ENCODE measurements around the gene MCU.

The MCU gene

GRCh38 chr10:72846238-72846637, 154.3 kb downstream of the MCU start:
- no peak for DNase-seq (ENCODE audit: low spot score)
- TF ChIP-seq, protein P1, sequence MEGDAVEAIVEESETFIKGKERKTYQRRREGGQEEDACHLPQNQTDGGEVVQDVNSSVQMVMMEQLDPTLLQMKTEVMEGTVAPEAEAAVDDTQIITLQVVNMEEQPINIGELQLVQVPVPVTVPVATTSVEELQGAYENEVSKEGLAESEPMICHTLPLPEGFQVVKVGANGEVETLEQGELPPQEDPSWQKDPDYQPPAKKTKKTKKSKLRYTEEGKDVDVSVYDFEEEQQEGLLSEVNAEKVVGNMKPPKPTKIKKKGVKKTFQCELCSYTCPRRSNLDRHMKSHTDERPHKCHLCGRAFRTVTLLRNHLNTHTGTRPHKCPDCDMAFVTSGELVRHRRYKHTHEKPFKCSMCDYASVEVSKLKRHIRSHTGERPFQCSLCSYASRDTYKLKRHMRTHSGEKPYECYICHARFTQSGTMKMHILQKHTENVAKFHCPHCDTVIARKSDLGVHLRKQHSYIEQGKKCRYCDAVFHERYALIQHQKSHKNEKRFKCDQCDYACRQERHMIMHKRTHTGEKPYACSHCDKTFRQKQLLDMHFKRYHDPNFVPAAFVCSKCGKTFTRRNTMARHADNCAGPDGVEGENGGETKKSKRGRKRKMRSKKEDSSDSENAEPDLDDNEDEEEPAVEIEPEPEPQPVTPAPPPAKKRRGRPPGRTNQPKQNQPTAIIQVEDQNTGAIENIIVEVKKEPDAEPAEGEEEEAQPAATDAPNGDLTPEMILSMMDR (IDR thresholded peaks at IDR 0.05; ENCODE audit: extremely low read depth, missing control alignments): no peak

DNA sequence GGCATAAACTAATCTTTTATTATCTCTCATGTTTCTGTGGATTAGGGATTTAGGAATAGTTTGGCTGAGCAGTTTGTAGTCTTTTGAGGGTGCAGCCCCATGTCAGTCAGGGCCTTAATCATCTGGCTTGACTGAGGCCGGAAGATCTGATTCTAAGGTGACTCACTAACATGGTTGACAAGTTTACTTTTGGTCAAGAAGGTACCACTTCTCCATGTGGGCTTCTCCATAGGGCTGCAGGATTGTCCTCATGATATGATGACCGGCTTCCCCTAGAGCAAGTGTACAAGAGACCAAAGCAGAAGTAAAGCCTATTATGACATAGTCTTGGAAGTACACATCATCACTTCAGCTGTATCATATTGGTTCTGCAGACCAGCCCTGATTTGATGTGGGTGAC, 155.7 kb downstream of the MCU start:
- DNase-seq (ENCODE audit: low spot score): no peak
- TF ChIP-seq, protein P1 (IDR thresholded peaks at IDR 0.05; ENCODE audit: extremely low read depth, missing control alignments): no peak

- TF ChIP-seq, protein P1 (IDR thresholded peaks at IDR 0.05; ENCODE audit: extremely low read depth, missing control alignments): no peak
- DNase-seq (ENCODE audit: low spot score): no peak
These were observed 158.9 kb downstream of the MCU start for GRCh38 chr10:72850861-72851260.

- no peak for DNase-seq (ENCODE audit: low spot score)
- TF ChIP-seq, protein P1 (IDR thresholded peaks at IDR 0.05; ENCODE audit: extremely low read depth, missing control alignments): no peak
These were observed 159.6 kb downstream of the MCU start for GRCh38 chr10:72851509-72851908.

- TF ChIP-seq, protein P1 (IDR thresholded peaks at IDR 0.05; ENCODE audit: extremely low read depth, missing control alignments): no peak
- no peak for DNase-seq (ENCODE audit: low spot score)
These were observed 160.6 kb downstream of the MCU start for GRCh38 chr10:72852508-72852907.

DNA sequence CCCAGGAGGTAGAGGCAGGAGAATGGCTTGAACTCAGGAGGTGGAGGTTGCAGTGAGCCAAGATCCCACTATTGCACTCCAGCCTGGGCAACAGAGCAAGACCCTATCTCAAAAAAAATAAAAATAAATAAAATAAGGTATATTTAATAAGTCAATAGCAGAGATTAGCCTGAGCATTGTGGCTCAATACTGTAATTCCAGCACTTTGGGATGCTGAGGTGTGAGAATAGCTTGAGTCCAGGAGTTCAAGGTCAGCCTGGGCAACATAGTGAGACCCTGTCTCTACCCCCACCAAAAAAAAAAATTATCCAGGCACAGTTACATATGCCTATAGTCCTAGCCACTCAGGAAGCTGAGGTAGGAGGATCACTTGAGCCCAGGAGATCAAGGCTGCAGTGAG, 163.2 kb downstream of the MCU start:
- TF ChIP-seq, protein P1 (IDR thresholded peaks at IDR 0.05; ENCODE audit: extremely low read depth, missing control alignments): no peak
- no peak for DNase-seq (ENCODE audit: low spot score)

DNA sequence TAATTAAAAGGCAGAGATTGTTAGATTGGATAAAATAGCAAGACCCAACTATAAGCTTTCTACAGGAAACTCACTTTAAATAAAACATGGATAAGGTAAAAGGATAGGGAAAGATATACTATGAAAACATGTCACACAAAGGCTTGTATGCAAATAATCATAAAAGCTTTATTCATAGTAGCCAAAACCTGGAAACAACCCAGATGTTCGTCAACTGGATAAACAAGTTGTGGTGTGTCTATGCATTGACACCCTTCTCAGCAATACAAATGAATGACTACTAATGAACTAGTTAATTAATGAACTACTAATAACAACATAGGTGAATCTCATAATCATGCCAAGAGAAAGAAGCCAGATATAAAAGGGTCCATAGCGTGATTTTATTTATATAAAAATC, 163.8 kb downstream of the MCU start:
- no peak for DNase-seq (ENCODE audit: low spot score)
- TF ChIP-seq, protein P1 (IDR thresholded peaks at IDR 0.05; ENCODE audit: extremely low read depth, missing control alignments): no peak
